Umbilical cord (tissue), 2 donors: ENCODE data around the gene DCAF15. TPM values are rescaled to one million over a fixed set of nuclear protein-coding genes. Genes with fewer than 3 reads are reported as not detected.

Source experiments
- DNase-seq: peaks from one replicate; pipeline ENCODE4 v3.0.0-alpha.2; 2015; ENCODE audit warnings: low spot score
- total RNA-seq: library from RNA; depleted of rRNA; stranded (reverse); fragments of >200 nt; gene quantifications from one replicate; pipeline ENCODE4 v1.2.3, GENCODE V29; 2014; ENCODE audit warnings: low replicate concordance; ENCODE audit not compliant: insufficient read depth

Gene DCAF15
- total RNA-seq, 1 donor from 2014 or later, result 10.1 TPM

DNA sequence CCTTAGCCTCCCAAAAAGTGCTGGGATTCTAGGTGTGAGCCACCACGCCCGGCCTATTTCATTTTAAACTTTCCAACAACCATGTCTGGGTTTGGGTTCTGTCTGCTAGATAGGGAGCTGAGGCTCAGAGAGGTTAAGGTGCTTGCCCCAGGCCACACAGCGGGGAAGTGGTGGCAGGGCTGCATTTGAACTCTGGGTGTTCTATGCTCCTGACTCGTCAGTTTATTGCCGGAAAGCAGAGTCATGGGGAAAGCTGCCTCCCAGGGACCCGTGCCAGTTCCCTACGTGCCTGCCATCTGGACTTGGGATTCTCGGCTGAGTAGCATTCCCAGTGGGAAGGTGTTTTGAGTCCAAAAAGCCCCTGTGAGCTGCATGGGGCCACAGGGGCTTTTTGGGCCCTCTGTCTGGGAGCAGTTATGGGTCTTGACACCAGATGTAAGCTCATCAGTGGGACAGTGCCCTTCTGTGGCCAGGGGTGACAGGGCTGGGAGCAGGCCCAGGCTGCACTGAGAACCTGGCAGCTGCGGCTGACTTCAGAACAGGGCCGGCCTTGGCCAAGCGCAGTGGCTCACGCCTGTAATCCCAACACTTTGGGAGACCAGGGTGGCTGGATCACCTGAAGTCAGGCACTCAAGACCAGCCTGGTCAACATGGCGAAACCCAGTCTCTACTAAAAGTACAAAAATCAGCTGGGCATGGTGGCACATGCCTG, 42.9 kb downstream of the DCAF15 start:
- DNase-seq, result no peak

DNA sequence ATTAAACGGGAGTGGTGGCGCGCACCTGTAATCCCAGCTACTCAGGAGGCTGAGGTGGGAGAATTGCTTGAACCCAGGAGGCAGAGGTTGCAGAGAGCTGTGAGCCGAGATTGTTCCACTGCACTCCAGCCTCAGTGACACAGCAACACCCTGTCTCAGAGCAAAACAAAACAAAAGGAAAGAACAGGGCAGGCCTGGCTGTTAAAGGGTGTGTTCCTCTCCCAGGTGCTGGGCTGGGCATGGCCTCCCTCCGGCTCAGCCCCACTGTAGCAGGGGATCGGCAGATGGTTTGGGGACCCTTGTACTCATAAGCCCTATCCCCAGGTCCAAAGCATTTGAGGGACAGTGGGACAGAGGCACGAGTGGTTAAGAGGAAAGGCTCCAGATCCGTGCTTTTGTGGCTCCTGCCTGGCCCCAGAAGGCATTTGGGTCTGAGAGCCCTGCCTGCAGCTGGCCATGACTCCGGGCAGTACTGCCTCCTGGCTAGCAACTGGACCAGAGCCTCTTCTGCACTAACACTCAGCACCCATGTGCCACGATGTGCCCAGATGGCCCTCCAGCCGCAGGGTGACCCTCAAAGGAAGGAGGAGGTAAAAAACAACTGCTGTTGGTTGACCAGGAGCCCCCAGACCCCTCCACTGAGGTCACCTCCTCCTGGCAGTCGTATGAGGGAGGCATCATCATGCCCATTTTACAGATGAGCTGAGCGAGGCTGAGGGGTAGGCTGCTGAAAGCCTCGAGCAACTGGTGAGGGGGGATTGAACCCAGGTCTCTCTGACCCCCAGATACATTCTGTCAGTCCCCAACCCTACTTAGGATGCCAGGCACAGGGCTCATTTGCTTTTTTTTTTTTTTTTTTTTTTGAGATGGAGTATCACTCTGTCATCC, 43.8 kb downstream of the DCAF15 start:
- no peak for DNase-seq

DNA sequence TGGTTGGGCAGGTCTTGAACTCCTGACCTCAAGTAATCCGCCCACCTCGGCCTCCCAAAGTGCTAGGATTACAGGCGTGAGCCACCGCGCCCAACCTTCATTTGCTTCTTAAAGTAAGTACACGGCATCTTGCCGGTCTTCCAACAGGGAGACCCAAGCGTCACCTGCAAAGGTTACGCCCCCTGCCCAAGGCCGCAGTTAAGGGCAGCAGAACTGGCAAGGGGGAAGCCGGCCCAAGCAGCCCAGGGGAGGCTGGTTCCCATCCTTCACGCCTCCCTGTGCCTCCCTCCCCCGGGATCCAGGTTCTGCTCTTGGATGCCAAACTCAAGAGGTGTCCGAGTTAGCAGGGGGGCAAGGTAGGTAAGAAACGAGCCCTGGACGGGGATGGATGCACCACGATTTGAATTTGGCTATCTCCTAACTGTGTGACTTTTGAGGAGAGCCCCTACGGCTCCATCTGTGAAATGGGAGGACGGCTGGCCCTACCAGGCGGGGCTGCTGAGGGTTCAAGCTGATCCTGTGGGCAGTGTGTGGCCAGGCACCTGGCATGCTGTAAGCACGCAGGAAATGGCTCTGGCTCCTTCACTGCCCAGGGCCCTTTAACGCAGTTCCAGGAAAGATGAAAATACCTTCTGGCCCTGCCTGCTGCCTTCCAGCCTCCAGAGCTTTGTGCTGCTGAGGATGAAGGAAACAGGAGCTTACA, 44.8 kb downstream of the DCAF15 start:
- no peak for DNase-seq

DNA sequence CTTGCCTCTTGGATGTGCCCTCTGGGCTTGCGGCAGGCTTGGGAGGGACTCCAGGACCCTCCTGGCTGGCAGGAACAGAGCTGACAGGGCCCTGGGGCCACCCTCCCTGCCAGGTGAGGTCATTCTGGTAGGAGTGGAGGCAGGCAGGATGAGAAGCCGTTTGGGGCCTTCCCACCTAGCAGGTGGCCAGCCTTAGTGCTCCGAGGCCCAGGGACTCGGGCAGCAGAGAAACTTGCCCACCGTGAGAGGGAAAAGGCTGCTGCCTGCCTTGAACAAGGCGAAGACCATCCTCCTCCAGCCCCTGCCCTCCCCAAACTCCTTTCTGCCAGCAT, 45.3 kb downstream of the DCAF15 start:
- DNase-seq, result no peak

DNA sequence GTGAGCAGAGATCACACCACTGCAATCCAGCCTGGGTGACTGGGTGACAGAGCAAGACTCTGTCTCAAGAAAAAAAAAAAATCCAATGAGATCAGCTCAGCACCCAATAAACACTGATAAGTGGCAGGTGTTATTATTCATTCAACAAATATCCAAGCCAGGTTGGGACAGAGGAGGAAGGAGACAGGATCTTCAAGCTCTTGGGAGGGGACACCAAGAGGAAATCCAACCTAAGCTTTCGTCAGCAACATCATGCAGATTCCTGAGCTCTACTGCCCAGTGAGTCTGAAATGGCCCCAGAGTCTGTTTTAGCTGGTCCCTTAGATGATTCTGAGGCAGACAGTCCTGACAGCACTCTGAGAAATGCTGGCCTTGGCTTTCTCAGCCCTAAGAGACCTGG, 46.1 kb downstream of the DCAF15 start:
- DNase-seq, result no peak

DNA sequence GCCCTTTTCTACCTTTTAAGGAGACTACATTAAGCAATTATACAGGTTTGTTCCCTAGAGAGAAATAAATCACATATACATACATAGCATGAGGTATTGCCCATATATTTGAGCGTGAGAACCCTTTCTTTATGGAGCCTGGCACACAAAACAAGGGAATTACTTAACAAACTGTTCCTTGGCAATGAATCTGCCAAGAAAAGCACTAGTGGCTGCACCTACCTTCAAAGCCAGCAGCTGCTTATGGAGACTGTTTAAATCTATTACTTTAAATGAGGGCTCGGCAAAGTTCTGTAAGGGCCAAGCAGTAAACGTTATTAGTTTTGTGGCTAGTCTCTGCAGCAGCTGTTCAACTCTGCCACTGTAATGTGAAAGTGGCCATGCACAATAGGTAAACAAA, 46.8 kb downstream of the DCAF15 start:
- no peak for DNase-seq

DNA sequence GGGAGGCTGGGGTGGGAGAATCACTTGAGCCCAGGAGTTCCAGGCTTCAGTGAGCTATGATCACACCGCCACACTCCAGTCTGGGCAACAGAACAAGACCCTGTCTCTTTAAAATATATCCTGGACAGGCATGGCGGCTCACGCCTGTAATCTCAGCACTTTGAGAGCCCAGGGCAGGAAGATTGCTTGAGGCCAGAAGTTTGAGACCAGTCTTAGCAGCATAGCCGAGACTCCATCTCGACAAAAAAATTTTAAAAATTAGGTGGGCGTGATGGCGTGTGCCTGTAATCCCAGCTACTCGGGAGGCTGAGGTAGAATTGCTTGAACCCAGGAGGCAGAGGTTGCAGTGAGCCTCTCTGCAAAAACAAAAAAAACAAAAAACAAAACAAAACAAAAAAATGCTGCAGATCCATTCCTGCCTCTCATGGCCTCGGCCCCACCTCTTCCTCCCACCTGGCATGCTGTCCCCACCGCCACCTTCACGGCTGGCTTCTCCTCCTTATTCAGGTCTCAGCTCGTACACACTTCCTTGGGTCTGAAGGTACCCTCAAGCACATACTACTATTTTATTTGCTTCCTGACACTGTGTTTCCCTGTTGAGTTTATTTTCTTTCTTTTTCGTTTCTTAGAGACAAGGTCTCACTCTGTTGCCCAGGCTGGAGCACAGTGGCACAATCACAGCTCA, 48.5 kb downstream of the DCAF15 start:
- no peak for DNase-seq

DNA sequence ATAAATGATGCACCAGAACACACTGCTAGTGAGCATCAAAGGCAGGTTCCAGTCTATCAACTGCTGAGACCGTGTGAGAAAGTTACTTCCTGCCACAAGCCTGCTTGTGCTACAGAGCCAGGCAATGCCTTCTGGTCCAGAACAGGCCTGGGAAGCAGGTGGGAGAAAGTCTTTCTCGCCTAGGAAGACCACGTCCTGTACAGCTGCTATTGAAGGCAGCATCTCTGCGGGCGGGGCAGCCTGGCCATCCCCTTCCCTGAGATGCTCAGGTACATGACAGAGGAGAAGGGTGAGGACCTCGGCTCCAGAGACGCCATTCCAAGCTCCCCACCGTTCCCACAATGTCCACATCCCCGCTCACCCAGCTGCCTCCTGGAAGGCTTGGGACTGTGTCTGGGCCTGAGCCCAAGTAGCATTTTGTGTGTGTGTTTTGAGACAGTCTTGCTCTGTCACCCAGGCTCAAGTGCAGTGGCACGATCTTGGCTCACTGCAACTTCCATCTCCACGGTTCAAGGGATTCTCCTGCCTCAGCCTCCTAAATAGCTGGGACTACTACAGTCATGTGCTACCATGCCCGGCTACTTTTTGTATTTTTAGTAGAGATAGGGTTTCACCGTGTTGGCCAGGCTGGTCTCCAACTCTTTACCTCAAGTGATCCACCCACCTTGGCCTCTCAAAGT, 50.4 kb downstream of the DCAF15 start:
- no peak for DNase-seq

DNA sequence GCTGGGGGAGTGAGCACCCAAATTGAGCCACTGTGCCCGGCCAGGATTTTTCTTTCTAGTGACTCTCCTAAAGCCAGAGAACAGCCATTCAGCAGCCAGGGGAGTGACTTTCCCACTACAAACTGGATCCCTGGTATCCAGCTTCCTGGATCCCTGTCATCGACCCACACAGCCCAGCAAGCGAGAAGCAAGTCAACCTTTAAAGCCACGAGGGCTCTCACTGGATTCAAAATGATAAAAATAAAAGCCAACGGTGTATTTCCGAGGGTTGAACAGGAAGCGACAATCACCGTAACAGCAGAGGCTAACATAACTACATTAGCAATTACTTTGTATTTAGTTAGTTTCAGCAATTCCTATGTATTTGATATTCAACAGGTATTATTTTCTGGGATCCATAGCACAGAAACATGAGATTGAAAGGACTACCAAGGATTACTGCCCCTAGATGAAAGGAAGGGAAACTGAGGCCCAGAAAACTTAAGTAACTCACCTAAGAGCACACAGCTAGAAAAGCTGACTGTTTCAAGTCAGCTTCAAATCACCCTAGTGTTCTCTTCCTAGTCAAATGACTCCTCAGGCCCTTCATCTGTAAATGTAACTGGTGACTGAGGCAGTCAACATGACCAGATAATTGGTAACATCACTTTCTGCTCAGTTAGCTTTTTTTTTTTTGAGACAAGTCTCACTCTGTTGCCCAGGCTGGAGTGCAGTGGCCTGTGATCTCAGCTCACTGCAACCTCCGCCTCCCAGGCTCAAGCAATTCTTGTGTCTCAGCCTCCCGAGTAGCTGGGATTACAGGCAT, 51.1 kb downstream of the DCAF15 start:
- no peak for DNase-seq

DNA sequence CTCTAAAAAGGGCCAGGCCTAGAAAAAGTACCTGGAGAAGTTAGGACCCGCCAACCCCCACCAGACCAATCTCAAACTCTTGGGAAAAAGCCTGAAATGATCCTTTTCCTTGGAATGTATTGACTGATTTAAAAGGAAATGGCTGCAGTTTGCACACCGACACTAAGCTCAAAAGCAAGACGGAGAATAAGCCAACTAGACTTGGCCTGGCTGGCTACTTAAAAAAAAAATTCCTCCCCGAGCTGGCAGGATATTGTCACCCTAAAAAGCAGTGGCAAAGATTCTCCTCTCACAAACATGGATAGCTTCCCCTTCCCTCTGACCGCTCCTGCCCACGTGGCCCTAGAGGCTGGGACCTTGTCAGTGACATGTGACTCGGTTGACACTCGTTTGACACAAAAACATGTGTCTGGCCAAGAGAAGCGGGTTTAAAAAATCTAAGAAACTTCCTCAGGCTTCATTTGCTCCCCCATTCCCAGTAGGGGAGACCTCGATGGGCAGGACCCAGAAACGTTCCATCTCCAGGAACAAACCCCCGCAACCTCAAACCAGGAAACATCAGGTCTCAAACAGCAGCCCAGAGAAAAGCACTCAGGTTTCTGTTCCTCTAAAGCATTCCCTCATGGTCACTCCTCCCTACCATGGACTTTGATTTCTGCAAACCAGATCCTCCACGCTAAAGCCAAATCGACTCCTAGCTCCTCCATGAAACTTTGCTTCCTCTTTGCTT, 52.5 kb downstream of the DCAF15 start:
- DNase-seq, result peak; percentile 54

DNA sequence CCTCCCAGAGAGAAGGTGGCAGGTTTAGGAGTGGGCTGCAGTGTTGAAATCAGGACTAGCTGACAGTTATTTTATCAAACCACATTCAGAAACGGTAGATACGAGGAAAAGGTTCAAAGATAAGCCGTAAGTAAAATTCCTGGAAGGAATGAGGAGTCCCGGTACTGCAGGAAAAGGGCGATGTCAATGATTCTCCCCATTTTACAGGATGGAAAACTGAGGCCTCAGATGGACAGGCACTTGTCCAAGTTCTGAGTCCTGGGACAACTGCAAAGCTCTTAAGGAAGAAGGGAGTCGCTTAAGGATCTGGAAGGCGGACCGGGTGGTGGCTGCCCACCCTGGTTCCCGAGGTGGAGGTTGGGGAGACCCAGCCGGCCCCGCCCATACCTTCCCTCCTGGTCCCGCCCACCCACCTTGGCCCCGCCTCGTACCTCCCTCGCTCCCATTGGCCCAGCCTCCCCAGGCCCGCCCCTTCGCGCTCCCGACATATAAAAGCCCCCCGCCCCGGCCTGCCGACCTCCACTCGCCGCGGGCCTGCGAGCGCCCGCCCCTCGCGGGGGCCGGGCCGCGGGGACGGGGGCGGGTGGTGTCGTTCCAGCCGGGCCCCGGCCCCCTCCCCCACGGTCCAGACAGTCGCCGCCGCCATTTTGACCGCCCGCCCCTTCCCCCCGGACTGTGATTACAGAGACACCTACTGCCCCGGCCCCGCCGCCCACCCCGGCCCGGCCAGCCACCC, 53.2 kb downstream of the DCAF15 start:
- peak; percentile 87 for DNase-seq

DNA sequence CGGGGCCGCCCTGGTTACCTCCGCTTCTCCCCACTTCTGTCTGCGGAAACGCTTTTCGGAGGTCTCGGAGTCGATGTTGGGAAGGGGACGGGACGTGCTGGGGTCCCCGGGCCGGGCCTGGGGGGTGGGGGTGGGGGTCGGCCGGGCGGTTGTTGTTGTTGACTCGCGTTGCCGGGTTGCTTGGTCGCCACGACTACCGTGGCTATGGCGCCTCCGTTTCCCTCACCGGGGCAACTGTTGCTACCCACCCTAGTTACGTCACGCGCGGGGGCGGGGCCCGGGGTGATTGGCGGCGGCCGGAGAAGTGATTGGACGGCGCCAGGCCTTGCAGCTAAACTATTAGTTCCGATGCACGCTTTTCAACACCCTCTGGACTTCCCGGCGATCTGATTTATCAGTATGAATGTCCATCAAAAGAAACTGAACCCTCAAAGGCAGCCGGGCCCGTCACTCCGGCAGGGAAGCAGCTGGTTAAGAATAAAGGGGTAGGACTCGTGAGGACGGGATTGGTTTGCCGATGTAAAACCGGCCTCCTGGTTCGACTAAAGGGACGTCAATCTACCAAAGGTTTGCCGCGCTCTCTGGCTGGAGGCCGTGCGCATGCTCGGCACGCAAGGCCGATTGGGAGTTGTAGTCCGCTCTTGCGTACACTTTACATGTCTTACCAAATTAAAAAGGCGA, 53.9 kb downstream of the DCAF15 start, which contains the start of gene RFX1:
Gene RFX1, minus strand, starts transcription at position 236 of the 681 bp plus-strand sequence. CDS start 12,477 bp downstream, outside the sequence.
- DNase-seq, result peak; percentile 100

DNA sequence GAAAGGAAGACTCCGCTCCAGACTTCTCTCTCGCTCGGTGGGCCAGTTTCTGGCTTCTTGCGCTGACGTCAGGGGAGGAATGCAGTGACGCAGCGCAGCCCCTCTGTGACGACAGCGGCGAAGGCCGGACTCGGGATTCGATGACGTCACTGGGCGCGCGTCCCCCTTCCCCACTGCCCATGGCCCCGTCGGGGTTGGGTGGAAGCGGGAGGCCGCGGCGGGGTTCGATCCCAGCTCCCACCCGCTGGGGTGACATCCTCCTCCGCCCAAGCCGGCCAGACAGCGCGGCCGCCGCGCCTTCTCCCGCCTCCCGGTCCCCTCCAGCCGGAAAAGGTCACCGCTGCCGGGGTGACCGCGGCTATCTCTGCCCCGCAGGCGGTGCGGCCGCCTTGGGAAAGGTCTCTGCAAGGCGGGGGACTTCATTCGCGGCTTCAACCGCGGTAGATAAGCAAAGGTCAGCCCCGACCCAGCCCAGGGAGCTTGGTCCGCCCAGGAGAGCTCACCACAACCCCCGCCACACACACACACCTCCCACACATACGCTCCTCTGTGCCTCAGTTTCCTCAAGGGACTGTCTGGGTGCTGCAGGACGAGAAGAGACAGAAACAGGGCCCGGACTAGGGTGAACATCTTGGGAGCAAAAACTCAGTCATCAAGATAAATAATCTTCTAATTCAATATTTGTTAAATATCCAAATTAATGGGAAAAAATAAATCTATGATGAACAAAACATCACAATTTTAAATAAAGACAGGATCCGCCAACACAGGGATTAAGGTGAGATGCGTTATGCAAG, 54.7 kb downstream of the DCAF15 start:
- no peak for DNase-seq
